HG03095 (cell line): ENCODE data around the gene ARHGAP10.

ENCODE experiments used
- ATAC-seq: cut with Tn5 transposase; IDR thresholded peaks from one replicate; pipeline ENCODE4 v1.9.1; 2021; ENCODE audit warnings: moderate library complexity; ENCODE audit not compliant: unreplicated experiment

The ARHGAP10 gene

GRCh38 chr4:147732518-147733235 lies 789 bp downstream of the ARHGAP10 start:
- peak; percentile 18 for ATAC-seq

DNA sequence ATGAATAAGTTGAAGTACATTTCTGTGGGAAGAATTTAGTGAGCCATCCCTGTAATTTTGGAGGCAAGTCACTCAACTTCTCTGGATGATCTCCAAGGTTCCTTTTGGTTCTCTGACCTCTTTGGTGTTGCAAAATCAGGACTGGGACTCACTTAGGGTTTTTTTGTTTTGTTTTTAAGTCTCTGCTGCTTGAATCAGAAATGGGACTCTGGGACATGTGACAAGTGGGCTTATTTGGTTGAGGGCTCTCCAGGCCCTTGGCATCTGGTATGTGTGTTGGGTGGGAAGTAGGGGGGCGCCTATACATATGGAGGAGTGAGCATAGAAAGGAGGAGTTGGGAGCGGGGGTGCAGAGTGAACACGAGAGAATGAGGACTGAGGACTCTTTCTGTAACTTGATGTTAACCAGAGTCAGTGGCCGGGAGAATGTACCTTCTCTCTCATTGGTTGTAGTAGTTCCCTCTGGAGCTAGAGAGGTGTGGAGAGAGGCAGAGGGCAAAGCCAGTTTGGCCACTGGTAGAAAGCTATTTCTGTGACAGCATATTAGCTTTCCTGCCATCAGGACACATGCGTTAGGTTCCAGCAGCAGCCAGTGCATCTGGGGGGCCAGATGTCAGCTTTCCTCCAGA lies 1.9 kb downstream of the ARHGAP10 start:
- ATAC-seq, result no peak

DNA sequence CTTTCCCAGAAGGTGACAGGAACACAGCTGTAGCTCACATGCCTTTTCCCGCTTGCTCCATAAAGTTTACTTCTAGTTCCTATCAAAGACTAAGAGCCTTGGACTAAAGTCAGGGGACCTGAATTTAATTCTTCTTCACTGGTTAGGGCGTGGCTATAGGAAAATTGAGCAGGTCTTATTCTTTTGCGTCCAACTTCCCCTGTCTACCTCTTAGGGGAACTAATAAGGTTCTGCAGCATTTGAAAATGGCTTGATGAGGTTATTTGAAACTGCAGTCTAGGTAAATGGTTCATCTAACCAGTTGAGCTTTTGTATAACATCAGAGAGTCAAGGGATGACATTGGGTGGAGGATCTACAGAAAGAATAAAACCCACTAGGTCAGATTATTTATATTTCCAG lies 2.6 kb downstream of the ARHGAP10 start:
- no peak for ATAC-seq

DNA sequence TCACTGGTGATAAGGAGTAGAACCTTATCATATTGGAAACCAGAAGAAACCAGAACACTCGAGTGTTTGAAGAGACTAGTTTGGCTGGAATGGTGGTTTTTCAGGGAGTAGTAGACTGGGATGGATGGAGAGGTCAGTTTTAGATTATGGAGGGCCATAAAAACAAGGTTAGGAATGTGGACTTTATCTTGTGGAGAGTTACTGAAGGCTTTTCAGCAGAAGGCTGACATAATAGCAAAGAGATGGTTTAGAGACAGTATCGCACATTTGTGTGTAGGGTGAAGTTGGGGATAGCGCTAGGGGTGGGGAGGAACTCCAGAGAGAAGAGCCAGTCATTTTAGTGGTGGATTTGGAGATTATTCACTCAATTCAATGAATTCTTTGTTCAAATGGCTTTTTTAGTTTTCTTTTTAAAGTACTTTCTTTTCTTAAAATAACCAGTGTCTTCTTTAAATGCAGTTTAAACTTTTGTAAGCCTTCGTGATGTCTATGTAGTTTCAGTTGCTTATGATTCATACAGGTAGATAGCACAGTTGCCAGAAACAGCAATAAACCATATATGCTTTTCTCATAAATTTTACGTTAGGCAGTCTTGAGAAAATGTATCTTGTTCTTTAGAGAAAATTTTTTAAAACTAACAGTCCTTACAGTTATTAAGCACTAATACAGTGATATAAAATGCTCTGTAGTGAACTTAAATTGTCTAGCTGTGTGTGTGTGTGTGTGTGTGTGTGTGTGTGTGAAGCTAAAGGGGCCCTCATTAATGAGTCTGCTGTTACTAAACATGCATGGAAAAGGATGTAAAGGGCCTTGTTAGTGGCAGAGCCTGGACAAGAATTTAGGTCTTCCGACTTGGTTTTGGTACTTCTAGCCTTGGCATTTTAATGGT lies 3.8 kb downstream of the ARHGAP10 start:
- no peak for ATAC-seq

DNA sequence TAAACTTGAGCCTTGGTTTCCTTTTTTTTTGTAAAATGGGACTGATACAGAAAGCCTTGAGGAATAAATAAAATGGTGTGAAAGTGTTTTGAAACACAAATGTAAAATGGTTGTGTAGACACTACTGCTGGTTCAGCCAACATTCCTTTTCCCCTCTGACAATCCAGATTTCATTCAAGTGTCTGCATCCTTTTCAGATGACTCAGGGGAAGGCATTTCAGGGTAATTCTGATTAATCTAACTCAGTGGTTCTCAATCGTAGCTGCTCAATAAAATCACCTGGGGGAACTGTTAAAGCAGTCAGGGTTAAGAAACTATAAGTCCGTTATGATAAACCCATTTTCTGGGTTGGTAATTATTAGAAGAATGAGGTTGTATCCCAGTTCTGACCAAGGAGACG lies 4.6 kb downstream of the ARHGAP10 start:
- no peak for ATAC-seq

GRCh38 chr4:147737623-147738022 lies 5.7 kb downstream of the ARHGAP10 start:
- no peak for ATAC-seq

- ATAC-seq, result no peak
These were observed 7.4 kb downstream of the ARHGAP10 start for GRCh38 chr4:147739239-147739823.

DNA sequence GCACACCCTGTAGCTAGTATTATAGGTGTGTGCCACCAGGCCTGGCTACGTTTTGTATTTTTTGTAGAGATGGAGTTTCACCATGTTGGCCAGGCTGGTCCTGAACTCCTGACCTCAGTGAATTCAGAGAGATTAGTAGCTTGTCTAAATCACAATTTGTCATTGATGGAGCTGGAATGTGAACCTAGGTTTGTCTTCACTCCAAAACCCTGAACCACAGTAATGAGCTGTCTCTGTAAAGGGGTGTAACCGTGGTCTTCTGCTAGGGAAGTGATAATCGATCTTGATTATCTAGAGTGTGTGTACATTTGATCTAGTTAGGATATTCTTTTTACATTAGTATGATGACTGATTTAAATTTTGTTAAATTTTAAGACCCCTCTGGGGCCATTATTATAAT lies 8.3 kb downstream of the ARHGAP10 start:
- ATAC-seq, result no peak

DNA sequence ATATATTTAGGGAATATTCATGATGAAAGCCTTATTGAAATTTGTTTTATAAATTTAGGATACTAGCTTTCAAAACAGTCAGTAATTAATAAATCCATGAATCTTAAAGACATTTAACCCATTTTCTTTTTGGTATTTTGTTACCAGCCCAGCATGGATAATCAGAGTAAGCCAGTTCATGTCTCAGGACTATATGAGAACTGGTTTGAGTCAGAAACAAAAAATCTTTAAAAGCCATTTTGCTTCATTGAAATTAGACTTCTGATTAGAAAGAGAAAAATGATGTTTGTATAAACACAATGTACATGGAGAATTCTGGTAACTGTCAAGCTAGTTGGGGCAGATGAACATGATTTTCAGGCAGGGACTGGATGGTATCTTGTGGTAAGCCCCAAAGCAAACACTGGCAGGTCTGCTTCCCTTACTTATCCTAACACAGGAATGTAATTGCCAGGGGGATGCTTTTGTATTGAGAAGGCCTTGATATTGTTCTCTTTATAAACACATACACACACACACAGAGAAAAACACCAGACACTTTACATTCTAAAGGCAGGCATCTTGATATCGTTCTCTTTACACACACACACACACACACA lies 9.4 kb downstream of the ARHGAP10 start:
- ATAC-seq, result no peak

- no peak for ATAC-seq
These were observed 16.0 kb downstream of the ARHGAP10 start for GRCh38 chr4:147747787-147748454.

GRCh38 chr4:147749811-147750321 lies 18.0 kb downstream of the ARHGAP10 start:
- ATAC-seq, result peak; percentile 87

- no peak for ATAC-seq
These were observed 21.2 kb downstream of the ARHGAP10 start for GRCh38 chr4:147753047-147753446.

- ATAC-seq, result no peak
These were observed 22.2 kb downstream of the ARHGAP10 start for GRCh38 chr4:147754037-147754445.

GRCh38 chr4:147755561-147756295 lies 23.8 kb downstream of the ARHGAP10 start:
- ATAC-seq, result no peak

GRCh38 chr4:147756417-147756816 lies 24.5 kb downstream of the ARHGAP10 start:
- no peak for ATAC-seq

DNA sequence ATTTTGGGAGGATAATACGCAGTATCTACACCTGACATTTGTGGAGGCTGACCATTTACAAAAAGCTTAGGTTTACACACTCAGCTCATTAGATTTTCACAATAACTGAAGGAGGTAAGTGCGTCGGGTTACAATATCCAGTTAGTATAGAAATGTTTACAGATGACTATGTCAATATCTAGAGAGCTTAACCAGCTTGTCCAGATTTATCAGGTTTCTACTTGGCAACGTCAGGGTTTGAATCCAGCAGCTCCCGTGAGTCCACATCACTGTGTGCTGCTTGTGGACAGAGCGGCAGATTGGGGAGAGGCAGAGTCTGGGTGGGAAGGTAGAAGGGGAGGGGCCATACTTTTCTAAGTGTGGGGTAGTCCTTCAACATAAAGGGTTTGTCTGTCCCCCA lies 28.3 kb downstream of the ARHGAP10 start:
- ATAC-seq, result no peak

- ATAC-seq, result no peak
These were observed 28.8 kb downstream of the ARHGAP10 start for GRCh38 chr4:147760695-147761094.

GRCh38 chr4:147761218-147761883 lies 29.5 kb downstream of the ARHGAP10 start:
- ATAC-seq, result peak; percentile 48

- no peak for ATAC-seq
These were observed 32.4 kb downstream of the ARHGAP10 start for GRCh38 chr4:147764337-147764736.
